Measurements from ENCODE around the gene BFSP1.

The BFSP1 gene

DNA sequence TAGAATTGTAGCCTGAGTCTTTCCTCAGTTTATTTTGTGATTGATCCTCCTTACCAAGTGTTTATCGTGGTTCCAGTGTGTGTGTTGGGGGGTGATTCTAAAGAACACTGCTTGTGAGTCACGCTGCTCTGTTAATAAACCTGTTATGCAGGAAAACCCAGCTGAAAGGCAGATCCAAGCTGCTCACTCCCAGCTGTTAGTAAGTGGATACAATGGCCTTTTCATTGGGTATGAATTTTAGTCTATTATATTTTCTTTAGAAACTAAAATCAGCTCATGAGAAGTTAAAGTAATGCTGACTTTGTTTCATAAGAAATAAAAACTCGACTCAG, 26.5 kb upstream of the BFSP1 start:
- DNase-seq (ENCODE audit: low spot score), result peak; percentile 72

DNA sequence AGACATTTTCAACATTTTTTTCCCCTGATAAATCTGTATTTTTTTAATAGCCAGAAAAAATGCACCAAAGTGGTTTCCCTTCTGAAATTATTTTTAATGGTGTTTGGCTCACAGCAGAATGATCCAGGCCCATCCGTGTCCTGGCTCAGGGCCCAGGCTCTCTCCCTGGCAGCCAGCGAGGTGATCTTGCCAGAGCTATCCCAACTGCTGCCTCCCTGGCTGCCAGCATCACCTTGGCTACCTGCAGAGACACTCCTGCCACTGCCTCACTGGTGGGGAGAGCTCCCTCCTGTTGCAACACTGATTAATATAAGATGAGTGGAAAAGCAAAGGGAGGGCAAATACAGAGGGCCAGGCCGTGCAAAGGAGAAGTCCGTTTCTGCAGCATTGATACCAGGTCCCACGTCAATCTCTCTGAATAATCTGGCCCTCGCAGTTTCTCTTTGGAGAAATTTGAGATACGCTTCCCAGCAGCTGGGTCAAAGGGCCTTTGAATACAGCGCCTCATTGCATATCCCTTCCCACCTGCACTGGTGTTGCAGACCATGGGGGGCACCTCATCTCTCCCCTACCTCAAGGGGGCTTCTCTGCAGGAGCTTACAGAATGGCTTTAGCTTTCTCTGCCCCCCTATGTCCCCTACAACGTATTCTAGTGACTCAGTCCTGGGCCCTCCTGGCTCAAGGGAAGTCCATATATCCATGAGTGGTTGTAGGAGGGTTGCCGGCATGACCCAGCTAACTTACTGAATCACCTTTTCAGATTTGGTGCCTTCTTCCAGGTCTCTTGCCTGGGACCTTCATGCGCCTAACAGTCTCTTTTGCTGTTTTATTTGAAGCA, 25.9 kb upstream of the BFSP1 start:
- DNase-seq (ENCODE audit: low spot score), result no peak

DNA sequence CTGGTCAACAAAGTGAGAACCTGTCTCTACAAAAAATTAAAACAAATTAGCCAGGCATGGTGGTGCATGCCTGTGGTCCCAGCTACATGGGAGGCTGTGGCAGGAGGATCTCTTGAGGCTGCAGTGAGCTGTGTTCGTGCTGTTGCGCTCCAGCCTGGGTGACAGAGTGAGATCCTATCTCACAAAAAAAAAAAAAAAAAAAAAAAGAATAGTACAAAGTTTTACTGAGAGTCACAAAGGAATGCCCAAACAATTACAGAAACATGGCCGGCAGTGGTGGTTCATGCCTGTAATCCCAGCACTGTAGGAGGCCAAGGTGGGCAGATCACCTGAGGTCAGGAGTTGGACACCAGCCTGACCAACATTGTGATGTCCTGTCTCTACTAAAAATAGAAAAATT, 23.9 kb upstream of the BFSP1 start:
- no peak for DNase-seq (ENCODE audit: low spot score)

DNA sequence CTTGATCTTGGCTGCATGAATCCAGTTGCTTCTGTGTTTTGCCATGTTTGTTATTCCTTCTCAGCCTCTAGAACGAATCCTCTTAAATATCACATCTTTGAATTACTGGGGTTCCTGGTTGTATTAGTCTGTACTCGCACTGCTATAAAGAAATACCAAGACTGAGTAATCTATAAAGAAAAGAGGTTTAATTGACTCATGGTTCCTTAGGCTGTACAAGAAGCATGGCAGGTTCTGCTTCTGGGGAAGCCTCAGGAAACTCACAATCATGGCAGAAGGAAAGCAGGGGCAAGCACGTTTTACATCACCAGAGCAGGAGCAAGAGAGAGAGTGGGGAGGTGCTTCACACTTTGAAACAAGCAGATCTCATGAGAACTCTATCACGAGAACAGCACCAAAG, 18.0 kb upstream of the BFSP1 start:
- DNase-seq (ENCODE audit: low spot score), result no peak

DNA sequence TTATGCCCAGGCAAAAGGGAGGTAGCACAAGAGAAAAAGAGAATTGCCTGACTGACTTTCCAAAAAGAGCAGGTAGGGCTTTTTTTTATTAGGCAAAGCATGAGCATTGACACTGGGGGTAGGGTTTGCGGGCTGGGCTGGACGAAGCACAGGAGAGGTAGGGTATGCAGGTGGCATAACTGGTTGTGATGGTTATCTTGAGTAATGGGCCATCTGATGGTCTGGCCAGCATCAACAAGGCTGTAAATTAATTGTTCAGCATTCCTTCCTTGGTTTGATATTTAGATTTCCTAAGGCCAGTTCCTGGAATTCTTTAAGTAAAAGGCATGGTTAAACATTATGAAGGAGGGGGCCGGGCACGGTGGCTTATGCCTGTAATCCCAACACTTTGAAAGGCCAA, 13.9 kb upstream of the BFSP1 start:
- DNase-seq (ENCODE audit: low spot score), result no peak

DNA sequence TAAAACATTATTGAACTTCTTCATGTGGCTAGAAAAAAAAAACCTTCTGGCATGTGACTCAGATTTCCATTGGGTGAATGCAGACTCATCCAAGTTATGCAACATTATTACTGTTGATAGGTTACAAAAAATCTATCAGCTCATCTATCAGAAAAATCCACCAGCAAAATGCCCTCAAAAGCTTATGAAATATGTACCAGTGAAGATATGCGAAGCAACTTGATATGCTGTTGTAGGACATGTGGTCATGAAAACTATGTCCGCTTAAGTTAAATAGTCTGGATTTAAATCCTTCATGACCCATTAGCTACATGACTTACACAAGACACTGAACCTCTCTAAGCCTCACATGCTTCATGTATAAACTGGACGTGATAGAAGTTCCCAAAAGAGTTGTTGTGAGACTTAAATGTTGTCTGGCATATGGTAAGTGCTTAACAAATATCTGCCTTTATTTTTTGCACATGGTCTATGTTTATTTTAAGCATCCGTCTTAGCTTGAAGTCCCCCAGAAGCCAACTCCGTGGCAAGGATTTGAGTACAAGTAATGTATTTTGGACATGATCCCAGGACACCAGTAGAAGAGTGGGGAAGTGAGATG, 12.5 kb upstream of the BFSP1 start:
- DNase-seq (ENCODE audit: low spot score), result no peak

DNA sequence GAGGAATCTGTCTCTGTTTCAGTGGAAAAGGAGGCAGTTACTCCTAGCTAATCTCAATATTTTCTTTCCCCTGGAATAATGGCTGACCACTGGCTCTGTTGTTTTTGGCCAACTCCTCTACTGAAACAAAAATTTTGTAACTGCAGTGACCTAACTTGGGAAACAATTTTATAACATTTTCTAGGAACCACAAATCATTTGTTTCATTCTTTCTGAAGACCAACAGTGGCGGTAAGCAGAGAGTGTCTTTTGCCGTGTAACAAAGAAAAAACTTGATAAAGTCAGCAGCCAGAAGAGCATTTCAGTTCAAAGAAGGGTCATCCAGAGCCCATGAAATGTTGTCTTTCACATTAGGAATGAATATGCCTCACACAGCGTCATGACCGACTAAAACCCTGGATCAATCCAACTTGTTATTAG, 11.8 kb upstream of the BFSP1 start:
- DNase-seq (ENCODE audit: low spot score), result no peak

DNA sequence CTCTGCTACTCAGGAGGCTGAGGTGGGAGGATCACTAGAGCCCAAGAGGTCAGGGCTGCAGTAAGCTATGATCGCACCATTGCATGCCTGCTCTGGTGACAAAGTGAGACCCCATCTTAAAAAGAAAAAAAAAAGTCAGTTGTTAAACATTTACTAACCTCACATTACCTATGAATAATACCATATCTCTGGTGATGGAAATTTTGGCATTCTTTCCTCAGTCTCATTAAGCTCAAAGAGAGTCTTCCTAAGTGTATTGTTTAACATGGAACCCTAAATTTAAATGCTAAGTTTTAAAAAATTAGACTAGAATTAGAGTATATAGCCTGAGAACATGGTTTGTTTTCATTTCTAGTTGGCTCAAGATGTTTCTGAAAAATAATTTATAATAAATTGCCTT, 11.3 kb upstream of the BFSP1 start:
- no peak for DNase-seq (ENCODE audit: low spot score)

DNA sequence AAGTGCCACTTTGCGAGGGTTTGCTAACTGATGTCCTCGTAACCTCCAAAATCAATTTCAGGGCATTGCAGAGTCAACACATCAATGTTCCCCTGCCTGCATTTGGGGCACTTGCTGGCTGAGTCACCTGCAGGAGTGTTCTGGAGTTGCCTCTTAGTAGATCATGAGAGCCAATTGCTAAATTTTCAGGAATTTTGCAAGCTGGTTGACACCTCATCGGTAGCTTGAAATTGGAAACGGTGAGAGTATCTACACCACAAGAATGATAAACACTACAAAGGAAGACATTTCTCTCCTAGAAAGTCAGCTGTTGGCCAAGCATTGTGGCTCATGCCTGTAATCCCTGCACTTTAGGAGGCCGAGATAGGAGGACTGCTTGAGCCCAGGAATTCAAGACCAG, 10.8 kb upstream of the BFSP1 start:
- DNase-seq (ENCODE audit: low spot score), result peak; percentile 37

DNA sequence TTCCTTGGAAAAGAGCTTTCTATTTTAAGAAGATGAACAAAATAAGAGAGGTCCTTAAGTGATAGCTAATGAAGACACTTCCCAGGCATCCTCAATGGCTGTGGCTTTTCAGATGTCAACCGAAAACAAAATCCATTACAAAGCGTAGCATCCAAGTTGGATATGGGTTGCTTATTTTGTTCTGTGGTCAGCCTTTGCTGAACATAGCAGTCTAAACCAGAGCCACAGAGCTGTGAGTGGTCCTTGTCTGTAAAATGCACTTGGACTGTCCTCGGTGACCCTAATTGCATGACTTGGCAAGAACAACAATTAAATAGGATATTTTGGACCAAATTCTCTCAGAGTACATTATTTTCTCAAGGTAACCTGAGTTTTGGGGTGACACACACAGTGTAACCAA, 10.4 kb upstream of the BFSP1 start:
- no peak for DNase-seq (ENCODE audit: low spot score)

DNA sequence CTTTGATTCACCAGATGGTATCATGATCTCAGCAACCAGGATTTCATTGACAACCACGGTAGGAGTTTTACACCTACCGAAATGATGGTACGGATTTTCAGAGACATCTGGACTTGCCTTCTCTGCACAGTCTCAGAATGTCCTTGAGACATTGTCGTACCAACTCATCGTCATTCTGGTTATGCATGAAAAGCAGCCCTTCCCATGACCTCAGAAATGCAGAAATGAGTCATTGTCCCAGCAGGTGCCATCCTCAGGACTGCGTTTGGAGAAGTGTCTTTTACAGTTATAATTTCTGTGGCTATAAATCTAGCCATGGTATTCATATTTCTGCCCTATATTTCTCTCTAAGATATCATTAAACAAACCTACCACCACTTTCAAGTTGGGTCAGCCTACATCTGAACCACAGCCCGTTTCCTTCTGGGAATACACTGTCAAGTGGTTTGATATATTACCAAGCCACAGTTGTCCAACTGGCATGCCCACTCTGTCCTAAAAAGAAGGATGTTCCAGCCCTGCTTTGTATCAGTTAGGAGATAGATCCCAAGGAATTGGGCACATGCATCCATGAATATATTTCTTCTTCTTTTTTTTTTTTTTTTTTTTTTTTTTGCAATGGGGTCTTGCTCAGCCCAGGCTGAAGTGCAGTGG, 7.5 kb upstream of the BFSP1 start:
- peak; percentile 62 for DNase-seq (ENCODE audit: low spot score)

DNA sequence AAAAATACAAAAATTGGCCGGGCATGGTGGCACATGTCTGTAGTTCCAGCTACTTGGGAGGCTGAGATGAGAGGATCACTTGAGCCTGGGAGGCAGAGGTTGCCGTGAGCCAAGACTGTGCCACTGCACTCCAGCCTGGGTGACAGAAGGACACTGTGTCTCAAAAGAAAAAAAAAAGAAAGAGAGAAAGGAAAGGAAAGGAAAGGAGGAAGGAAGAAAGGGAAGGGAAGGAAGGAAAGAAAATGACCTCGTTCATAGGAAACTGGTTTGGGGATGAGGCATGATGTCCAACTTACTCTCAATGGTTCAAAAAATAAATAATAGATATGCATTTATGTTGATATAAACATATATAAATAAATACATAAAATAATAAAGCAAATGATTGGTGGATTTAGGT, 6.8 kb upstream of the BFSP1 start:
- DNase-seq (ENCODE audit: low spot score), result no peak

DNA sequence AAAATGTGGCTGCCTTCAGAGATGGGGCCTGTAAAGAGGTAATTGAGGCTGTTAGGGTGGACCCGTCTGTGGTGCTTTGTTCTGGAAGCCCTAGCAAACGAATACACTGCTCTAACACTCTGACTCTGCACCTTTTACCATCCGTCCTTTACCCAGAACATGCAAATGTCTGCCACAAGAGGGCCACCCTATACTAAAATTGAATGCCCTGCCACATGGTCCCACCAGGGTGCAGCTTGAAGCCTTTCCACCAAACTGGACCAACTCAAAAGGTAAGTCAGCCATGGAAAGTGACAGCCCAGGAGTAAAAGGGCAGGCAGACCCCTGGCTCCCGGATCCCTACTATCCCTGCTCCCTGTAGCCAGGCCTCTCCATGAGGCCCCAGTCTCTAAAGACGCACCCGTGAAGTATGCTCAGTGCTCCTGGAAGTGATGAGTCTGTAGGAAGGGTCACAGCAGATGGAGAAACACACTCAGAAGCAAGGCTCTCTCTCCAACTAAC, 5.8 kb upstream of the BFSP1 start:
- DNase-seq (ENCODE audit: low spot score), result peak; percentile 92

DNA sequence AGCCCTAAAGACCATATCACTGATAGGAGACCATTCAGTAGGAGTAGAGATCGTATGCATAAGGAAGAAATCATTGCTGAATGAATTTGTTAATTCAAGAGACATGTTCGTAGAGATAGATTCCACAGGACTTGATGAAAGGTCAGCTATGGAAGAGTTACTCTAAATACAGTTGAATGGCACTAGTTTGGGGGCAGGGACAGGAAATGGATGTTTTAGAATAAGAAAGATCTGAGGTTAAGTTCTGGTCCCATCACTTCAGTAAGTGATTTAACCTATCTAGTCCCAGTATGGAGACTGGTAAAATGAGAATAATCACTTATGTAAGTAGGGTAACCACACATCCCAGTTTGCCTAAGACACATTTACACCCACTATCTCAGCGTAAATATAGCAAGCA, 2.9 kb upstream of the BFSP1 start:
- no peak for DNase-seq (ENCODE audit: low spot score)

DNA sequence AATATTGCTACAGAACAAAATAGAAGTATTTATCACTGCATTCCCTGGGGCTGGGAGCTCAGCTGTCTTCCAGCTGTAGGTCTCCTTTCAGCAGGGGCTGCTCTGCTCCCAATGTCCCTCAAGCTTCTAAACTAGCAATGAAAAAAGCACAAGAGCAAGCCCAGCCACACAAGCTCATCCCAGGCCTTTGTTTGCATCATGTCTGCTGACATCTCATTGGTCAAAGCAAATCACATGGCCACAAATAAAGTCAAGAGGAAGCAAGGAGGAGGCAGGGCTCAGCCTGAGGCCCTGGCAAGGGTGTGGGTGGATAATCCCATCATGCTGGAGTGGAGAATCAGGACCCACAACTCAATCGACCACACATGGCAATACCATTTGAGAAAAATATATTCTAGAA, 2.2 kb upstream of the BFSP1 start:
- peak; percentile 70 for DNase-seq (ENCODE audit: low spot score)

DNA sequence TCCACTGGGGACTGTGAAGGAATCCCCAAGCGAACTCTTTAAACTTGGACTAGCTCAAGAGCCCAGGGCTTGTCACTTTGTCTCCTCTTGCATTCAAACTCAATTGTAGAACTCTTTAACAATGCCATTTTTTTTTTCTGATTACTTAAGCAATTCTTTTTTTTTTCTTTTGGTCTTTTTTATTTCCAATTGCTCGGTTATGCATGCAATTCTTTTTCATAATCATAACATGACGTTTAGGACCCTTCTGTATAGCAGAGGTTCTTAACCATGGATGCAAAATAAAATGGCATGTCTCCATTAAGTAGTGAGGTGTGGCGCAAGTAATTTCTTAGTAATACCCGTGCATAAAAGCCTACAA, 466 bp upstream of the BFSP1 start:
- no peak for DNase-seq (ENCODE audit: low spot score)

DNA sequence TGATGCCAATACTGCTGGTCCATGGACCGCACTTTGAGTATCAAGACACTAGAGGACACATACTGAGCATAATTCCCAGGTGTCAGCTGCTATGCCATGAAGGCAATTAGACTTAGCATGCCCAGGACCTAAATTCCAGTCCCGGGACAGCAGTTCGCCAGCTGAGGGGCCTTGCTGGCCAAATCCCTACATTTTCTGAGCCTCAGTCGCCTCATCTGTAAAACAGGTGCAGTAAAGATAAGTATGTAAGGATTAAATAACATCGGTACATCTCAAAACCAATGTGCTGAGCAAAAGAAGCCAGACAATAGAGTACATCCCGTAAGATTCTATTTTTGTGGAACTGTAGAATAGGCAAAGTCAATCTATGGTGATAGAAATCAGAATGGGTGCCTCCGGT, 1.0 kb downstream of the BFSP1 start:
- peak; percentile 24 for DNase-seq (ENCODE audit: low spot score)

DNA sequence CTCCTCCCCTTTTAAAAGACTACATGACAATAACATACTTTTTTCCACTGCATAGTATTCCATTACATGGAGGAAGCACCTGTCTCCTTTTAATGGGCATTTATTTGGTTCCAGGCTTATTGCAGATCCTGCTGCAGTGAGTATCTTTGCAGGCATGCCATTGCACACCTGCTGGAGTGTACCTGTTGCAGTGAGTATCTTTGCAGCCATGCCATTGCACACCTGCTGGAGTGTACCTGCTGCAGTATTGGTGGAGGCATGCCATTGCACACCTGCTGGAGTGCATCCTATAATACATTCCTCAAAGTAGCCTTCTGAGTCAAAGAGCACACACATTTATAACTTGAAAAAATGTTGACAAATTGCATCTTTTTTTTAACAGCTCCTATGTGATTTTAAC, 1.6 kb downstream of the BFSP1 start:
- DNase-seq (ENCODE audit: low spot score), result no peak

DNA sequence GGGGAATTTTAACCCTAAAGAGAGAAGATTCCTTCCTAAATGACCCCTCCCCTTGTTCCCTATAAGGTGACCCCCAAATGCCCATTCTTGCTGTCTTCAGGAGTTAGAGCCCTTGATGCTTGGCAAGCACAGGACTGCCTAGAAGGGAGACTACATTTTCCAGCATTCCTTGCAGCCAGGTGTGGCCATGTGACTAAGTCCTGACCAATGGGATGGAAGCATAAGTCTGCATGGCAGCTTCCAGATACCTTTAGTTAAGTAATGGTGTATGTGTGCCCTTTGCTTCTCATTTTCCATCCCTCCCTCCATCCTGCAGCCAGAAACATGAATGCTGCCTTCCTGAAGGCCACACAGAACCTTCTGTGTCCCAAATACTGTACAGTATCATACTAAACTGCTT, 5.5 kb downstream of the BFSP1 start:
- peak; percentile 63 for DNase-seq (ENCODE audit: low spot score)

DNA sequence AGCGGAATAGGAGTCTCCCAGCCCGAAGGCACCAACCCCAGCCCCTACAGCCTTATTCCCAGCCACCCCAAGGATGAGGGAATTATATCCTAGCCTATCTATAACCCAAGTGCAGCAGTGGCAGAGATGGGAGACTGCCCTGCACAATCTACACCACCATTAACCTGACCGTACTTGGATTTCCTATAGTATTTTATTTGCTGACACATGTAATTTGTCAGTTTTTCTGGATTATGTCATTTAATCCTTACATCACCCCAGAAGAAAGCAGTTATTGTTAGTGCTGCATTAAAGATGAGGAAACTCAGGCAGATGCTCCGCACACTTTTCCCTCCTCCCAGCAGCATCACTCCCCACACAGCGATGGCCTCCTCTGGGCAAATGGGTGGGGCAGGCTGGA, 6.0 kb downstream of the BFSP1 start:
- DNase-seq (ENCODE audit: low spot score), result no peak

DNA sequence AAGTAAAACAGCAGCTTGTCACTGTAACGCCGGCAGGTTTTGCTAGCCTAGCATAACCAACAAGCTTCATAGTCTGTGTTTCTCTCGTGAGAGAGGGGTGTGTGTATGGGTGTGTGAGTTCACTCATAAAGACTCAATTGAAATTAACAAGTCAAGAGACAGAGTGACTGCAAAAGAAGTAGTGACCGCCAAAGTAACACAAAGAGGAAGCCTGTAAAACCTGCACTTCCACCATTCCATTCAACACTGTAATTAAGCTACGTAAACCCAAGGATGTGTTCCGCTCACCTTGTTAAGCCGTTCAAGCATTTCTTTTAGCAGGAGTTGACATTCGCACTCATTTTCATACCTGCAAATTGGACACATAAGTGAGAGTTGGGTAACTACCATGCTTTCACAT, 6.6 kb downstream of the BFSP1 start:
- no peak for DNase-seq (ENCODE audit: low spot score)

DNA sequence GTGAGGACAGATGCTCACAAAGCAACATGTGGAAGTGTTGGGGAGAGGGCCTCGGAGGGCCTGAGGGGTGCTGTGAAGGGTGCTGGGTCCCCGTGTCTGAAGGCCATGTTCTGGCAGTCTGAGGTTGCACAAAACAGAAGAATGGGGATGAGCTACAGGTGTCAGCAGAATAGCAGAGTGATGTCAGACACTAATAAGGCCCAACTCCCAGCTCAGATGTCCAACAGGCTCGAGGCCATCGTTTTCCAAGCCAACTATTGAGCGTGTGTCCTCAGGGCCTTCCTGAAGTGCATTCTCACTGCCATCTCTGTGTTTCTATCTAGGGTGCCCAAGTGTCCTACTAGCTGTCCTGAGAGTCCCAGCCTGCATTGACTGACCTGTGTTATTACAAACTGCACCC, 7.9 kb downstream of the BFSP1 start:
- DNase-seq (ENCODE audit: low spot score), result no peak

DNA sequence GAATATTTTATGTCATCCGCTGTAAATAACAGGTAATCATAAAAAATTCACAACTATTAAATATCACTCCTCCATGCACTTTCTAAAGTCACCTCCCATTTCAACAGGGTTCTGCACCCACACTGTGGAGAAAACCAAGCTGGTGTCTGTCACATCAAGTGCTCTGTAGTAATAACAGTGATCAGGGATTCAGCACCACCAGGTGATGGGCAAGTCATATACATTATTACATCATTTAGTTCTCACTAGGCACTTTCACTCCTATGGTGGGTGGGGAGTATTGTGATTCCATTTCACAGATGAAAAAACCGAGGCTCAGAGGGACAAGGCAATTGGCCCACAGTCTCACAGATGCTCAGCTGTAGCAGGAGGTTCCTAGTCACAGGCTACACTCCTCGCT, 8.7 kb downstream of the BFSP1 start:
- no peak for DNase-seq (ENCODE audit: low spot score)

DNA sequence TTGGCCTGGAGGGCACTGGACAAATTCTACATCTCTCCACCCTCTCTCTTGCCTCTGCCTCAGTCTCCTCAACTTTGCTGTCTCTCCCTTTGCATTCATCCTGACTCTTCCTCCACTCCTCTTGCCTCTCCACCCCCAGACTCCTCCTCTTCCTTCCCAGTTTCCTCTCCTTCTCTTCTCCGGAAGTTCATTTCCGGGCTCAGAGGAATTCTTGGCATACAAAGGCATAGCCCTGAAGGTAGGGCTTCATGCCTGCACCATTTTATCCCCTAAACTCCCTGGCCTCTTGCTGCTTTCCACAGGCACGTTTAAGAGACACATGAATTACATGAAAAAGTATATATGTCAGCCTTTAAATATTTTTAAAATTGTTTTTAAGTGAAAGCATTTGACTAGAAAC, 10.6 kb downstream of the BFSP1 start:
- DNase-seq (ENCODE audit: low spot score), result no peak
